ENCODE data around the gene GPLD1.

GPLD1 gene

GRCh38 chr6:24382220-24382540 is 107.2 kb downstream of the GPLD1 start:
- peak overlapping the region; percentile 99 for H3K27ac ChIP-seq
- H3K9me3 ChIP-seq (ENCODE audit: low read depth, low read length), result peaks cover 3% of the 10 kb centered on the region; the same call in 1 of the 2 replicates
- peak overlapping the region; percentile 46 for H3K4me3 ChIP-seq
- TF ChIP-seq POLR2AphosphoS5 (IDR thresholded peaks at IDR 0.05; ENCODE audit: borderline replicate concordance, low read depth, low read length) (no peak), EZH2 (IDR thresholded peaks at IDR 0.05) (no peak), FOXP2 (optimal IDR thresholded peaks at IDR 0.05; ENCODE audit: control extremely low read depth, extremely low read length, insufficient read depth) (no peak)
- no peaks in the 10 kb centered on the region for H3K36me3 ChIP-seq (ENCODE audit: insufficient read depth, low read length)
- DNase-seq (ENCODE audit: low read depth, low spot score), result no peak
- H3K9ac ChIP-seq (ENCODE audit: insufficient read length), result peak overlapping the region; percentile 71

GRCh38 chr6:24381476-24382219 is 107.7 kb downstream of the GPLD1 start:
- Histone ChIP-seq H3K9me3 (ENCODE audit: low read depth, low read length) (peaks cover 3% of the 10 kb centered on the region; the same call in 1 of the 2 replicates), H3K36me3 (ENCODE audit: insufficient read depth, low read length) (no peaks in the 10 kb centered on the region), H3K9ac (ENCODE audit: insufficient read length) (peak overlapping the region; percentile 71), H3K4me3 (peak overlapping the region; percentile 46), H3K27ac (peak overlapping the region; percentile 99)
- DNase-seq (ENCODE audit: low read depth, low spot score), result peak; percentile 98
- peak; percentile 72; the same call in 1 of the 2 replicates for TF ChIP-seq POLR2AphosphoS5 (IDR thresholded peaks at IDR 0.05; ENCODE audit: borderline replicate concordance, low read depth, low read length)
- TF ChIP-seq FOXP2 (optimal IDR thresholded peaks at IDR 0.05; ENCODE audit: control extremely low read depth, extremely low read length, insufficient read depth), result no peak

- Histone ChIP-seq H3K9me3 (ENCODE audit: low read depth, low read length) (peaks cover 3% of the 10 kb centered on the region; the same call in 1 of the 2 replicates), H3K27ac (peak overlapping the region; percentile 53; the same call in 1 of the 2 replicates), H3K9ac (ENCODE audit: insufficient read length) (no peak overlapping the region), H3K4me3 (no peak overlapping the region), H3K36me3 (ENCODE audit: insufficient read depth, low read length) (no peaks in the 10 kb centered on the region)
- TF ChIP-seq POLR2AphosphoS5 (IDR thresholded peaks at IDR 0.05; ENCODE audit: borderline replicate concordance, low read depth, low read length), result no peak
- TF ChIP-seq EZH2 (IDR thresholded peaks at IDR 0.05), result no peak
- TF ChIP-seq FOXP2 (optimal IDR thresholded peaks at IDR 0.05; ENCODE audit: control extremely low read depth, extremely low read length, insufficient read depth), result no peak
- no peak for DNase-seq (ENCODE audit: low read depth, low spot score)
These were observed 110.8 kb downstream of the GPLD1 start for GRCh38 chr6:24378473-24379097.
